GM18499 (cell line): ENCODE measurements around the gene CDKAL1.
"Not testable (repeated sequence)": the region's sequence is repeated elsewhere in the genome, so short reads cannot be mapped to it uniquely, and the experiment has no call there.

ENCODE experiments used
- ATAC-seq: cut with Tn5 transposase; IDR thresholded peaks from one replicate; pipeline ENCODE4 v1.9.1; 2021; ENCODE audit warnings: moderate number of reproducible peaks; ENCODE audit not compliant: insufficient read depth, unreplicated experiment

CDKAL1 gene

DNA sequence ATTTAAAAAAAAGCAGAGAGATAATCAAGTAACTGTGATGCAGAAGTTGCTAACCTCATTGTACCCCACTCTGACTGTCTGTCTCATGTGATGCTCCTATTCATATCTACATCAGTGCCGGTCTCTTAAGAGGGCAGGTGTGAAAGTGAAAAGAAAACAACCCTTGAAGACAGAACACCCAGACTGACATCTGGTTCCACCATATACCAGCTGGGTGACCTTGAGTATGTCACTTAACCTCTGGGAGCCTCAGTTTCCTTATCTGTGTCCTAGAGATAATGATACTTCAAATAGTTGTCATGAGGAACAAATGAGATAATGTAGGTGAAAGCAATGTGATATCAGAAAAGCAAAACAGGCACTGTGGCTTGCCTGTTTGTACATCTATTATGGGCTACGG lies 632.5 kb downstream of the CDKAL1 start:
- no peak for ATAC-seq

DNA sequence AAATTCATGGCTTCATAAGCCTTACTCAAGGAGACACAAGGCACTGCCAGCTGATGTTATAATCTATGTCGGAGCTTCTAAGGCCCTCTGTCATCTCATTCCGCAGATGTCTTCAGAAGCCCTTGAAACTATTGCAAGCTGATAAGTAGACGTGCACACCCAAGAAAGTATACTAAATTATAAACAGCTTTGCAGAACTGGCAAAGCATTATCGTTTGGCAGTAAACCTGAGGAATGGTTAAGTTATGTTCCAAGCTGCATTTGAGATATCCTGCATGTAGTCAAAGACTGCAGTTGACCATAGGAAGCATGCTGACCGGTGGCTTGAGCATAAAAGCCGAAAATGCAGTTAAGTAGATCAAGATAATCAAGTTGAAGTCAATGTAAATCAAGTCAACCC lies 633.5 kb downstream of the CDKAL1 start:
- no peak for ATAC-seq

DNA sequence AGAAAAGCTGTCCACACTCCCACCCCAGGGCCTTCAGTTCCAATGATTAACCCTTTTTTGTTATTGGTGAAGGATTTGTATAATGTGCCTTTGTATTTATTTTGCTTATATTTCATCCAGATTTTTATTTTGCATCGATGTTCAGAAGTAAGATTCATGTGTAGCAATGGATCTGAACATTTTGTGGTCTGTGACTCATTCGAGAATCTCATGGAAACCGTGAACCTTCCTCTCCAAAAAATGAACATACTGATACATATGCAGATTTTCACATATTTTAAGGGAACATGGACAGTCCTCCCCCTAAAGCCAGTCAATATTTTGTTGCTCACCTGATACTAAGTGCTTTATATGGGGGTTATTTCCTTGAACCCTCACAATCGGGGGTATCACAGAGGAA lies 637.5 kb downstream of the CDKAL1 start:
- ATAC-seq, result no peak

DNA sequence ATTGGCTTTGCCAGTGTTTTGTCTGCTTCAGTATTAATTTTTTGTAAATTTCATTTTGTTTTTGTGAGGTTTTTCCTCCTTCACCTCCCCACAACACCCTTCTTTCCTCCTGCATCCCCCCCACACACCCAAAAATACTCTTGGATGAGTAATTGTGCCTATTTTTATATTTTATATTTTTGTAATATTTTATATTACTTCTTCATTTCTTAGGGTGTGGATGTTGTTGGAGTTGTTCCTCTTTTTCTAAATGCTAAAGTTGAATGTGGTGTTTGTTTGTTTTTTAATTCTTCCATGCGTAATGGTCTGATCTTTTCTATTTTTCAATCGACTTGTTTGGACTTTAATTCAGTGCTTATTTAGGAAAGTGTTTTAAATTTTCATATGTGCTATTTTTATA lies 638.8 kb downstream of the CDKAL1 start:
- no peak for ATAC-seq

DNA sequence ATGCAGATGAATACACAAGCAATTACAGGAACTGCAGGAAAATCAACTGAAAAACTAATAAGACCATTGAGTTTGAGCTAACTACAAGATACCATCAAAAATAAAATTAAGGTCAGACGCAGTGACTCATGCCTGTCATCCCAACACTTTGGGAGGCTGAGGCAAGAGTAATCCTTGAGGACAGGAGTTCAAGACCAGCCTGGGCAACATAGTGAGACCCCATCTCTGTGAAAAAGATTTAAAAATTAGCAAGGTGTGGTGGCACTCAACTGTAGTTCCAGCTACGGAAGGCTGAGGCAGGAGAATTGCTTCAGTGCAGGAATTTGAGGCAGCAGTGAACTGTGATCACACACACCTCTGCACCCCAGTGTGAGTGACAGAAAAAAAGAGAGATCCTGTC lies 639.4 kb downstream of the CDKAL1 start:
- no peak for ATAC-seq

DNA sequence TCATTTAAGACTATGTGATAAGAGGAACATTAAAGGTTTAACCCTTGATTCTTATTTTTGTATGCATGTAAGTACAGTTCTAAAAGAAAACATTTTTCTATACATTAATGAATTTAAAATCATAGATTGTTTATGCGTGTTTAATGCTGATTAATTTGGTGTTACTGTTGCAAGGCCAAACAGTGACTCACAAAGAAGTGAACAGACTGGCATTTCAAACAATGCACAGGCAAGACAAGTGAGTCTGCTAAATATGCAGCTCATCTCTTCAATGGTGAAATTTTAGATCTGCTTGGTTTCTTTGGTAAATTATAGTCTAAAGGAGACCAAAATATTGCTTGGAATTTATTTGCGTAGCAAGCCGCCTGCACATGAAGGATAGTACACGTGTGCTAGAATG lies 641.9 kb downstream of the CDKAL1 start:
- no peak for ATAC-seq

DNA sequence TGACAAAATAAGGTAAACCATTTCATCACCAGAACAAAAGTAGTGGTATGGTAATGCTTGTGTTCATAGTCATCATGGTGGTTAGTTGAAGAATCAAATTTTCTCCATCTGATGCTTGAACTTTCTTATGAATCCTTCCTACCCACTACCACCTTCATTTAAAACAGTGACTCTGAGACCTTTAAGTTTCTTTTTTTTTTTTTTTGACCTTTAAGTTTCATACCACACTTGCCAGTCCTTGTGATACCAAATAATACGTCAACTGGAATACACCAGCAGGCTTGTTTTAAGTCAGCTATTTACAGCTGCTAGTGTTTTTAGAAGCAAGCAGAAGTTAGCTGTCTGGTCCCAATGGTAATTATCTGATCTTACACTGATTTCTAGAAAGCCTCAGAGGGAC lies 645.9 kb downstream of the CDKAL1 start:
- peak; percentile 62 for ATAC-seq

DNA sequence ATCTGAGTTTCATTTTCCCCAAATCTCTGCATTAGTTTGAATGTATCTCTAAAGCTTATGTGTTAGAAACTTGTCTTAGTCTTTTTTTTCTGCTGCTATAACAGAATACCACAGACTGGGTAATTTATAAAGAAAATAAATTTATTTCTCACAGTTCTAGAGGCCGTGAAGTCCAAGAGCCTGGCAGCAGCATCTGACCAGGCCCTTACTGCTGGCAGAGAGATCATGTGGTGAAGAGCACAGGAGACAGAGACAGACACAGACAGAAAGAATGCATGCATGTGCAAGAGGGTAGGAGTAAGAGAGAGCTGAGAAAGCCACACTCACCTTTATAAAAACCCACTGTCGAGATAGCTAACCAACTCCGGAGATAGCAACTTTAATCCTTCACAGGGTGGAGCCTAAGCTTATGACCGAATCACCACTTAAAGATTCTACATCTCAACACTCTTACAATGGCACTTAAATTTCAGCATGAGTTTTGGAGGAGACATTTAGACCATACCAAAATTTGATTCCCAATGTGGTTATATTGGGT lies 646.6 kb downstream of the CDKAL1 start:
- no peak for ATAC-seq

DNA sequence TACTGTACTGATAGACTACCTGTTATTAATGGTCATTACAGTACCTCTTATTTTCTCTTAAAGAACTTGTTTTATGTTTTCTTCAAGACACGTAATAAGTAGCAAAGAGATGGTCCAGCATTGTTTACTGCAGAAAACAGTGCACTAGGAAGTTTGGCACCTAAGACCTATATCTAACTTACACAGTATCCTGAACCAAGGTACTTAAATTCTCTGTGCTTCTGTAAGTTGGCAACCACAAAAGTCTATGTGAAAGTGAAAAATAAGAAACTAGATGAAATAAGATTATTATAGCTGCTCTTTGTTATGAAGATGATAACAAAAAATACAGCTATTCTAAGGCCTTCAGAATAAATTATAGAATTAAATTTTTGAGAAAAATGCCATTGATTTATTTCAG lies 647.6 kb downstream of the CDKAL1 start:
- ATAC-seq, result peak; percentile 58

DNA sequence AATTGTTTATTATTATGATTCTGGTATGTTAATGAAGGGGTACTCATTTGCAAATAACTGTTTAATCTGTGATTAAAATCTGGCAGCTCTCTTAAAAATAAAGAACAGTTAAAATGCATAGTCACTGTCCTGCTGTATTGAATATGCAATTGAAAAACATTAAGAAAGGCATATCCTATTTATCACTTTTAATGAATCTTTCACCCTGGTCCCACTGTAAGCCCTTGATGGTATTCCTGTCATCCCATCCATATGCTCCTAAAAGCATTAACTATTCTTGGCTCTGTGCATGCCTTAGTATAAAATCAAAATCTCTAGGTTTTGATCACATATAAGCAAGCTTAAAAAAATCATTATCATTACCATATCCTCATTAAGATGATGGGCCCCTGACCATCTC lies 648.3 kb downstream of the CDKAL1 start:
- ATAC-seq, result no peak

DNA sequence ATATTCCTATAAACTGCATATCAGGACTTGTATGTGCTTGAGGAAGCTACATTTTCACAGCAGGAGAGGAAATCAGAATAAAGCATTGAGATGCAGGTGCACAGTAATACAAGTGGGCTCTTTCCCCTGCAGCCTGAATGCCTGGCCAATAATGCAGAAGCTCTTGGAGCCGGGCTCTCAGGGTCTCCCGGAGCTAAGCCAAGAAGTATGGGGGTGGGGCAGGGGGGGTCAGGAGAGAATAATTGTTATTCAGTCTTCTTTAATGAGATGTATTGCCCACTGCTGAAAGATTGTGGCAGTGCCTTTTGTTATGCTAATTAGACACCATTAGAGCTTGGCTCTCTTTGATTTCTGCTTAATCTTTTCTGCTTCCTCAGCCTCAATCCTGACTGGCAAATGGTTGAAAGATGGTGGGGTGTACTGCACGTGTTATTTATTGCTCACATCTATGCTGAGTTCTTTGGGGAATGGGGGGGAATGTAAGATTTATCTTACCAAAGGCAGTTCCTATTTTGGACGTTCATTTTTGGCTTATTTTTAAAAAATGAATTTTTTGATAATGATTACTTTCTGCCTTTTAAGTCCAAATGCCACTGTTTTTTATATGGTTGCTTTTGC lies 651.7 kb downstream of the CDKAL1 start:
- no peak for ATAC-seq

DNA sequence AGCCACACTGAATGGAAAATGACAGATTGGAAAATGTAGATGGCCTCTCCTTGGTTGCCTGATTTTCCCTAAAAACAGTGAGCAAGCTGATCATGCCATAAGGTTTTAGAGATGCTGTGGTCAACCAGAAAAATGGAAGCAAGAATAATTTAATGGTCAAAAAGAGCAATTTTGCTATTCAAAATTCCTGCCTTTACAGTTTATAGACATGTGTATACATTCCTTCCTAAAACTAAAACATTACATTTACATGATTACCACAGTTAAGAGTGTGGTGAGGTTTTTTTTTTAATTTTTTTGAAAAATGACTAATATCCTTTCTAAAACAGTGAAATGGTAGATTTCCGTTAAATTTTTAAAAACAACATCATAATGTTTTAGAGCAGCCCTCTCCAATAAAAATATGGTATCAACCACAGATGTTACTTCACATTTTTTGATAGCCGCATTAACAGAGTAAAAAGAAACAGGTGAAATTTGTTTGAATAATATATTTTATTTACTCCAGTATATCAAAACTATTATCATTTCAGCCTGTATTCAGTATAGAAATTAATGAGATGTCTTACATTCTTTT lies 652.3 kb downstream of the CDKAL1 start:
- ATAC-seq, result no peak

DNA sequence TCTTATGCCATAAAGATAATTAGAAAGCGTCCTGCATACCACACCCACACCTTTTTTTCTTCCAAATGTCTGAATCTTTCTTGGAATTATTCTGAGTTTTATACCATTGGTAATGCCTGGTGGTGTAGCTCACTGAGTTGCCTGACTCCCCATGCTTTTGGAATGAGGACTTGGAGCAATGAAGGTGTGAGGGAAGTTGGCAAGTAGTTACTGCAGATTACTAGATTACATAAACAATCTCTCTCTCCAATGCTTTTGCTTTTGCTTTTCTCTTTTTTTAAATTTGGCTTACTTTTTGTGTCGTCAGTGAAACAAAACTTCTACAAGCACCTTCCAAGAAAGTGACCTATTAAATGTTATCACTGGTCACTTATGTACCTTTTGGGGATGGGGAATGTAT lies 653.2 kb downstream of the CDKAL1 start:
- ATAC-seq, result no peak

DNA sequence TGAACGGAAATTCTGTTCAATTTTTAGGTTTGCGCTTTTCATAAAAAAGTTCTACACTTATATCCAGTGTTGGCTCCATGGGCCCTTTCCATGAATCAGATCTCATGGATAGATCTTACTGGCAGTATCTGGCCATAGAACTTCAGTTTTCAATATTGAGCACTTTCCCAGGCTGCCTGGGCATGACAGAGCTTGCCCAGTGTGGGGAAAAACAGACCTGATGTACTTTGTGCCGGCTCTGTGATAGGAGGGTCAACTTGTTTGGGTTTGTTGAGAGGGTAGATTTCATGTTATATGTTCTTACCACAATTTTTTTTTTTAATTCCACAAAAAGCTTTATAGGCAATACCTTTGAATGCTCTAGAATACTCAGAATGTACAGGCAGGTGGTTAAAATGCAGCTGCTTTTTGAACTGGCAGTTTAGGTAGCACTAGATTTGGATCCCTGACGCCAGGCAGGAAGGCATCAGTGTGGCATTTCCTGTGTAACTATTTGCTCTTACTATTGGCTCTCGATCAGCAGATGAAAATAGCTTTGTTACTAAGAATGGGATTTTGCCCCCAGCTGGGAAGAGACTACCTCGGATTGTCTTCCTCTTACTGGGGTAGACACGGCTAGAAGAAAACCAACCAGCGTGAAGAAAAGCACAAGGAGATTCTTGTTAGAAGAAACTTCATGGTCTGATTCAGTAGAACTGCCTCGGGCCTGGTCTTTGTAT lies 654.4 kb downstream of the CDKAL1 start:
- peak; percentile 49 for ATAC-seq

DNA sequence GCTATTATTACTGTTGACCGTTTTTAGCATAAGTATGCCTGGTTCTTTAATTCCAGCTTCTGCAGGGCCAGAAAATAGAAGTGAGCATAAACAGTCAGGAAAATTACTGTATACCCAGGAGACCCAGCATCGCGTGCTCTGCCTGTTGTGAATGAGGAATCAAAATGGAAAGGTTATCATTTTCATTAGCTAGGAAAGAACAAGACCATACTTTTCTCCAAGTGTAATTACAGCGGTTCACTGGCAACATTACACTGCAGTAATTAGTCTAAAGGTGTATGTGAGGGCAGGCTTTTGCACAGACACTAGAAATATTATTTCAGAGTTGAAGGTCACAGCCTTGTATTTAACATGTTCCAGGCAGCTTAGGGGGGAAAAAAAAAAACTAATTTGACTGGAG lies 655.5 kb downstream of the CDKAL1 start:
- ATAC-seq, result no peak

DNA sequence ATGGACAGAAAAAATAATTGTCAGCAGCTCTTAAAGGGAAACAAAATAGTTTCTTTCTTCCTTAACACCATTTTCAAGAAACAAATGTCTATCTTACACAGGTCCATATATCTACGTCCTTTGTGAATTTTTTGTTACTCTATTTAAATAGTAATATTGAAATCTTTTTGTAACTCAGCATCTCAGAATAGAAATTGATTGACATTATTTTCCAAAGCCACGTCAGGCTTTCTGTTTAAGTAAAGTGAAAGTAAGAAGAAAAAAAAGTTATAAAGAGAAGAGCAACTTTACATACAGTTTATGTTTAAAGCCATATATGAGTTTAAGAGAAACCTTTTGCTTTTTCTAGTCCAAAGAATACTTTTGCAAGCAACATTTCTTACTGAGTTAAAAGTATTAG lies 656.4 kb downstream of the CDKAL1 start:
- ATAC-seq, result no peak

DNA sequence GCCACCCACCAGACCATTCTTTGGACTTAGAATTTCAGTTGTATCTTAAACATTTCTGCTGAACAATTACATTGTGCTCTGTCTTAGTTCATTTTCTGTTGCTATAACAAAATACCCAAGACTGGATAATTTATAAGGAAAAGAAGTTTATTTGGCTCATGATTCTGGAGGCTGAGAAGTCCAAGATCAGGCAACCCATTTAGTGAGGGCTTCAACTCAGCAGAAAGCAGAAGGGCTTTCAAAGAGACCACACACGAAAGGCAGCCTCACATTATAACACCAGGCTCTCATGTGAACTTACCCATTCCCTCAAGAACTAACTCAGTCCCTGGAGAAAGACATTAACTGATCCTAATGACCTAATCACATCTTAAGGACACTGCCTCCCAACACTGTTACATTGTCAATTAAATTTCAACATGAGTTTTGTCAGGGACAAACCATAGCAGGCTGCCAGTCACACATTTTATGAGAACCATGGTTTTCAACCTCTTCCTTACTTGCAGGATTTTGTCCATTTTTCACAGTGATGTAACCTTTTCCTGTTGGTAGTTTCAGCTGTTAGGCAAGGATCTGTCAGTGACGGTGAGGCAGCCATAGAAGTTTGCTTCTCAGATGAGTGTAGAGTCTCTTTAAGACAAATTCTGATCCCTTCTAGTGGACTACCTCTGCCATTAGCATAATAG lies 659.7 kb downstream of the CDKAL1 start:
- no peak for ATAC-seq

DNA sequence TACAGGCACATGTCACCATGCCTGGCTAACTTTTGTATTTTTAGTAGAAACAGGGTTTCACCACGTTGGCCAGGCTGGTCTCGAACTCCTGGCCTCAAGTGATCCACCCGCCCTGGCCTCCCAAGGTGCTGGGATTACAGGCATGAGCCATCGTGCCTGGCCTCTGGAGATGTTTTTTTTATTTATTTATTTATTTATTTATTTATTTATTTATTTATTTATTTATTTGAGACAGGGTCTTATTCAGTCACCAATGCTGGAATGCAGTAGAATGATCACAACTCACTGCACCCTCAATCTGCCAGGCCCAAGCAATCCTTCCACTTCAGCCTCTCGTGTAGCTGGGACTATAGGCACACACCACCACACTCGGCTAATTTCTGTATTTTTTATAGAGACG lies 661.0 kb downstream of the CDKAL1 start:
- not testable (repeated sequence) for ATAC-seq

DNA sequence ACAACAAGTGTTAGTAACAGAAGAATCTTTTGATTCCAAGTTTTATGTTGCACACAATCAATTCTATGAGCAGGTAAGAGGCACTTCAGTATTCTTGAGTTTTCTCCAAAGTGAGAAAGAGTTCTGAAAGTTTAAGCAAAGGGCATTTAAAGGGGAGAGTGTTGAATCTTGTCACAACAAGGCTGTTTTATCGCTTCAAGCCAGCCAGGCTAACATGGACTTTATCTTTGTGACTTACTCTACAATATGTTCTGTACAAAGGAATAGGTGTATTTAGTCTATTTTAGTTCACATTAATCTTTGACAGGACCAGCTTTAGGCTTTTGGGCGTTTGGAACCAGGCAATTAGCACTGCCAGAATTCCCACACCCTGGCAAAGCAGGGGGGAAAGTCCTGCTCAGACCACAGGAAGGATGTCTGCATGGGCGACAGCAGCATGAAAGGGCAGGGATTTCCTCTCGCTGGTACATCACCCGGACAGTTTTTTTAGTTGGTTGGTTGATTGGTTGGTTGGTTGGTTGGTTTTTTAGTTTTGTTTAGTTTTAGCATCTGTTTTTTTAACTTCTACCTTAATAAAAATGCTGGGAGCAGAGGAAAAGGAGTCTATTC lies 663.9 kb downstream of the CDKAL1 start:
- ATAC-seq, result no peak

DNA sequence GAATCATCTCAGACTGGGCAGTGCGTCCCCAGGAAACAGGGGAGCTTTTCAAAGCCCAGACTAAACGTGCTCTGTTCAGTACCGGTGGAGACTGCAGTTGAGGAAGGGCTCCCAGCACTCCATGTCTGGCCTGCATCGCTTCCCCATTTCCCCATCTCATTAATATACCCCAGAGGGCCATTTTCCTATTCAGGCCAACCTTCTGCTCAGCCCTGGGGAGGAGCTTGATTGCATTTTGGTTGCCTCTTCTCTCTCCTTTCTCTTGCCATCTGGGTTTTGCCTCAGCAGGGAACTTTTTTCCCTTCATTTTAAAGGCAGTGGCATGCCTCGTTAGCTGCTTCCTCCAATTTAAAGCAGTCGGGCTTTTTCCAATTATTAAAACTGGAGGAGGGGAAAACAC lies 665.0 kb downstream of the CDKAL1 start:
- ATAC-seq, result no peak
